BE2C (cell line): Measurements from ENCODE around the gene MPP3.

ENCODE experiments used
- DNase-seq: peaks from one replicate; pipeline ENCODE4 v3.0.0-alpha.2; 2020
- H3K27me3 ChIP-seq: fragments of 250-450 bp; sonication (Bioruptor Pico); 2 replicates; pipeline ENCODE4 v1.5.1; 2020; ENCODE audit warnings: mild to moderate bottlenecking
- H3K36me3 ChIP-seq: fragments of 250-450 bp; sonication (Bioruptor Pico); 2 replicates; pipeline ENCODE4 v1.5.1; 2020; ENCODE audit warnings: mild to moderate bottlenecking
- H3K4me1 ChIP-seq: fragments of 250-450 bp; sonication (Bioruptor Pico); 2 replicates; pipeline ENCODE4 v1.5.1; 2020
- H3K4me3 ChIP-seq: 2 replicates; pipeline ENCODE4 v1.5.1; 2011; ENCODE audit warnings: low read depth, low read length
- H3K9me3 ChIP-seq: fragments of 250-450 bp; sonication (Bioruptor Pico); 2 replicates; pipeline ENCODE4 v1.5.1; 2020
- CTCF ChIP-seq: IDR thresholded peaks from 2 replicates; pipeline ENCODE4 v1.5.1; 2012; ENCODE audit warnings: mild to moderate bottlenecking, low read depth, low read length

MPP3 gene

GRCh38 chr17:43789482-43789881 lies 43.5 kb downstream of the MPP3 start:
- Histone ChIP-seq H3K9me3 (no peaks in the 10 kb centered on the region), H3K36me3 (no peaks in the 10 kb centered on the region), H3K4me3 (no peak overlapping the region), H3K4me1 (no peaks in the 10 kb centered on the region), H3K27me3 (peaks cover 5% of the 10 kb centered on the region; the same call in 1 of the 2 replicates)
- DNase-seq, result no peak
- no peak for TF ChIP-seq CTCF

DNA sequence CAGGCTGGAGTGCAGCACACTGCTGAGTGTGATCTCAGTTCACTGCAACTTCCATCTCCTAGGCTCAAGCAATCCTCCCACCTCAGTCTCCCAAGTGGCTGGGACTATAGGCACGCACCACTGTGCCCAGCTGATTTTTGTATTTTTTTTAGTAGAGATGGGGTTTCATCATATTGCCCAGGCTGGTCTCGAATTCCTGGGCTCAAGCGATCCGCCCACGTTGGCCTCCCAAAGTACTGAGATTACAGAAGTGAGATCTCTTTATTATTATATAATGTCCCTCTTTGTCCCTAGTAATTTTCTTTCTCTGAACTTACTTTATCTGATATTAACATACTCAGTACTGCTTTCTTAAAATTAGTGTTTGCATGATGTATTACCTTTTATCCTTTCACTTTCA lies 44.4 kb downstream of the MPP3 start:
- no peak for TF ChIP-seq CTCF
- Histone ChIP-seq H3K4me3 (no peak overlapping the region), H3K27me3 (peaks cover 11% of the 10 kb centered on the region), H3K36me3 (no peaks in the 10 kb centered on the region), H3K9me3 (no peaks in the 10 kb centered on the region), H3K4me1 (no peaks in the 10 kb centered on the region)
- DNase-seq, result no peak

DNA sequence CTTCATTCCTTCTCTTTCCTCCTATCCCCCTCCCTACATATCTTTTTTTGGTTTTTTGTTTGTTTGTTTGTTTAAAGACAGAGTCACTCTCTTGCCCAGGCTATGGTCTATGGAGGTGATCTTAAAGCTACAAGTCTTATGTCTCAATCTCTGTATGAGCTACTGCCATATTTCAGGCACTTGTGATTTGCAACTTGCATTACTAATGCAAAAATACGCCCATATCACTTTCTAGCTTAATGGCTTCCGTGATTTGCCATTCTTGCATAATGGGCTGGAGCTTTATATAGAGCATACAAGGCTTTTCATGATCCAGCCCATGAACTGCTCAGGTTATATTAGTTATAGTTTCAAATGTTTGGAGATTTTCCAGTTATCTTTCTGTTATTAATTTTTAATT lies 45.2 kb downstream of the MPP3 start:
- H3K36me3 ChIP-seq, result no peaks in the 10 kb centered on the region
- H3K4me1 ChIP-seq, result no peaks in the 10 kb centered on the region
- peaks cover 19% of the 10 kb centered on the region for H3K27me3 ChIP-seq
- no peaks in the 10 kb centered on the region for H3K9me3 ChIP-seq
- DNase-seq, result no peak
- no peak overlapping the region for H3K4me3 ChIP-seq
- TF ChIP-seq CTCF, result no peak

GRCh38 chr17:43784628-43785101 lies 48.3 kb downstream of the MPP3 start:
- Histone ChIP-seq H3K36me3 (no peaks in the 10 kb centered on the region), H3K9me3 (no peaks in the 10 kb centered on the region), H3K4me1 (no peaks in the 10 kb centered on the region), H3K27me3 (peaks cover 41% of the 10 kb centered on the region), H3K4me3 (no peak overlapping the region)
- no peak for DNase-seq
- TF ChIP-seq CTCF, result no peak

DNA sequence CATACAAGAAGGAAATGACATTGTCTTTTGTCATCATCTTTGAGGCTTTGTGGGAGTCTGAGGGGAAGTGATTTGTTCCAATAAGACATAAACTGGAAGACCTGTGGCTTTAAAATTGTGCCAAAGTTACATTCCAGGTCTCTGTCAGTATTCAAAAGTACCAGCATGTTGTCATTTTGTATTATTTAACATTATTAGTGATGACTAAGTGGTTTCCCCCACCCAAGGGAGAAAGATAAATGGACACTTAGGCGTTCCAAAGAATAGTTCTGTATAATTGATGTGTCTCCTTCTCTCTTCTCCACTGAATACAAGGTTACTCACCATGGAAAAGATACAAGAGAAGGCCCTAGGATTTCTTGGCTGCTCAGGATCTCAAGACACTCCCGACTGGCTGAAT lies 48.9 kb downstream of the MPP3 start:
- TF ChIP-seq CTCF, result no peak
- Histone ChIP-seq H3K4me1 (no peaks in the 10 kb centered on the region), H3K4me3 (no peak overlapping the region), H3K9me3 (no peaks in the 10 kb centered on the region), H3K27me3 (peaks cover 47% of the 10 kb centered on the region), H3K36me3 (no peaks in the 10 kb centered on the region)
- DNase-seq, result no peak

DNA sequence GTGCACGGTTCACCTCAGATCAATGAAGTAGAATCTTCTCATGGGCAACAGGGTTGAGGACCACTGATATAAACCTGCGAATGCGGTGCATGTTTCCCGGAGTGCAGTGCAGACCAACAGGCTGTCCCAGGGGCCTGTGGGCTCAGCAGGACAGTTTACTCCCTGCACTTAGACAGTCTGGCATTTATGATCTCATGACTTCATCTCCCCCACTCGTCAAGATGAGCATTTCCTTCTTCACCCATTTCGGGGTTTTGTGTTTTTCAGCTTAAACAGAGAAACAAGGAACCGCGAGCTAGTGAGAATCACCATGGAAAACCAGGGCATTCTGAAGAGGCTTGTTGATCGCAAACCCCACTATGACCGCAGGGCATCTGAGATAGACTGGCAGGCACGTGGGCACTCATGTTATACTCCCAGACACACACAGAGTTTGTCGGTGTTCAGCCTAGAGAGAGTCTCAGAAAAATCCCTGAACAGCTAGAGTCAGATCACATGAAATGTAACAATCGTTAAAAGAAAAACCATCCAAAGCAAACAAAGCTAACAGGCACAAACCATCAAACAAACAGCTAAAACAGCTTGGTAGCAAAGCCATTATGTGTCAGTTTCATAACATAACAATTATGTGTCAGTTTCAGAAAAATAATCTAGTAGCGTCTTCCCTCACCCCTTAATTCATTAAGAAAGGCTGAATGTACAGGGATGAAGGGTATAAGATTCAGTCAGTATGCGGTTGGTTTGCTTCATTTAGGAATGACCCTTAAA lies 49.8 kb downstream of the MPP3 start:
- TF ChIP-seq CTCF, result no peak
- H3K36me3 ChIP-seq, result no peaks in the 10 kb centered on the region
- H3K9me3 ChIP-seq, result no peaks in the 10 kb centered on the region
- peaks cover 47% of the 10 kb centered on the region for H3K27me3 ChIP-seq
- no peaks in the 10 kb centered on the region for H3K4me1 ChIP-seq
- no peak overlapping the region for H3K4me3 ChIP-seq
- no peak for DNase-seq
